Measurements from ENCODE around the gene RPRML.

The RPRML gene

DNA sequence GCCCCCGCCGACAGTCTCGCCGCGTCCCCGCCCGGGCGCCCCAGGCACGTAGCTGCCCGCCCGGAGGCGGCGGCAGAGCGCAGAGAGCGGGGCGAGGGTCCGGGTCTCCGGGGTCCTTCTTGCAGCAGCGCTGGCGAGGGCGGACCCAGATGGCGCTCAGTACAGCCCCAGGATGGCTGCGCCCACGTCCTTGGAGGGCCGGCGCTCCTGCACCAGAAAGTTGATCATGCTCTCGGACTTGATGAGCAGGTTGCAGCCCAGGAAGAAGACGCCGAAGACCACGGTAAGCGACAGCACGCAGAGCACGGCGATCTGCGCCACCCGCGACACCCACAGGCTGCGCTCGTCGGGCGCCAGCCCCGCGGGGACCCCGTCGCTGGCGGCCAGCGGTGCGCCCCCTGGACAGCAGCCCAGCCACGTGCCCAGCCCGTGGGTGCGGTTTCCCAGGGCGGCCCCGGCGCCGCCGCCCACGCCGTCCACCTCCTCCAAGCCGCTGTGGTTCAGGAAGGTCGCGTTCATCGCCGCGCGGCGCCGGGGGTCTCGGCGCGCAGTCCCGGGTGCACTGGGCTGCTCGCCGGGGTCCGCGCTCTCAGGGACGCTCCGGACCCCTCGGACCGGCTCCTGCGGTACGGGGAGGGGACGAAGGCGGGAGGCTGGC is 435 bp downstream of the RPRML start:
- TF ChIP-seq, protein P1, sequence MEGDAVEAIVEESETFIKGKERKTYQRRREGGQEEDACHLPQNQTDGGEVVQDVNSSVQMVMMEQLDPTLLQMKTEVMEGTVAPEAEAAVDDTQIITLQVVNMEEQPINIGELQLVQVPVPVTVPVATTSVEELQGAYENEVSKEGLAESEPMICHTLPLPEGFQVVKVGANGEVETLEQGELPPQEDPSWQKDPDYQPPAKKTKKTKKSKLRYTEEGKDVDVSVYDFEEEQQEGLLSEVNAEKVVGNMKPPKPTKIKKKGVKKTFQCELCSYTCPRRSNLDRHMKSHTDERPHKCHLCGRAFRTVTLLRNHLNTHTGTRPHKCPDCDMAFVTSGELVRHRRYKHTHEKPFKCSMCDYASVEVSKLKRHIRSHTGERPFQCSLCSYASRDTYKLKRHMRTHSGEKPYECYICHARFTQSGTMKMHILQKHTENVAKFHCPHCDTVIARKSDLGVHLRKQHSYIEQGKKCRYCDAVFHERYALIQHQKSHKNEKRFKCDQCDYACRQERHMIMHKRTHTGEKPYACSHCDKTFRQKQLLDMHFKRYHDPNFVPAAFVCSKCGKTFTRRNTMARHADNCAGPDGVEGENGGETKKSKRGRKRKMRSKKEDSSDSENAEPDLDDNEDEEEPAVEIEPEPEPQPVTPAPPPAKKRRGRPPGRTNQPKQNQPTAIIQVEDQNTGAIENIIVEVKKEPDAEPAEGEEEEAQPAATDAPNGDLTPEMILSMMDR (IDR thresholded peaks at IDR 0.05) = no peak

DNA sequence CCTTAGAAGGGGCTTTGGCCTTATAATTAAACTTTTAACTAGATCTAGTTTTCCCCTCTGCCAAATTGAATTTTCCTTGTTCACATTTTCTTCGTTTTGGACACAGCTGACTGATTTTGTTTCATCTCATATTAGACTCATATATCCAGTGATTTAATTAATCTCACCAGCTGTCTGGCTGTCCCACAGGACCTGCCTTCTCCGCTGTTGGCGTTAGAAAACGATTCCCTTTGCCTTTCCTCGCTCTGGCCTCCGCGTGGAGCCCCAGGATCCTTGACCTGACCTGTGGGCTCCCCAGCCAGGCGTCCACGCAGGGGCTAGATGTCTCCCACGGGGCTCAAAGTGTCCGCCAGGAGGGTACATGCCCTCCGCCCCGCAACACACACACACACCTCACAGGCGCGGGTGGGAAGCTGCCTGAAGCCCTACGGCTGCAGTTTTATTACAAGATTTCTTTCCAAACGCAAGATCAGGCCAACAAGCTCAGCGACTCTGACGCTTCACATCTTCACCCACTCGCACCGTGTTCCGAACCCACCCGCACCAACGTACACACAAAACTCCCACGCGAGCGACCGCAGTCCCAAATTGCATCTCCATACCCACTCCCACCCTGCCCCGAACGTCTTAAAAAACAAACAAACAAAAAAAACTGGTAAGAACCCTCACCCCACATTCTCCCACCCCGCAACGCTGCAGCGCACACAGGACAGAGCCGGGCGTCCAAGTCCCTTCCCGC is 1.1 kb downstream of the RPRML start:
- TF ChIP-seq, protein P1 (IDR thresholded peaks at IDR 0.05) = no peak

DNA sequence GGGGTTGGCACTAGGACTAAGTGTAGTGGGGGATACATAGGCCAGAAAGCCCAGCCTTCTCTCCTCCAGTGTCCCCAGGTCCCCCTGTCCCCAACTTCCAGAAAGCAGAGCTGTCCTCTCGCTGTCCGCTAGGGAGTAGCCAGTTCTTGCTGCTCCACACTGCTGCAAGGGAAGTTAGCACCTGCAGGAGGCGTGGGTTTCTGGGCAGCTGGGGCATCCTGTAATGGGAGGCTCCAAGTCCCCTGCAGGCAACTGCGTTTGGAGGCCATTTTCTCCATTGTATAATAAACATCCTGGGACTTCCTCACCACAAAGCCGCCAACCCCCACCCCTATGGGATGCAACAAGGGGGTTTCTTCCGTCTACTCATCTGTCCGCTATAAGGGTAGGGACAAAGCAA is 1.7 kb downstream of the RPRML start:
- TF ChIP-seq, protein P1 (IDR thresholded peaks at IDR 0.05) = no peak

DNA sequence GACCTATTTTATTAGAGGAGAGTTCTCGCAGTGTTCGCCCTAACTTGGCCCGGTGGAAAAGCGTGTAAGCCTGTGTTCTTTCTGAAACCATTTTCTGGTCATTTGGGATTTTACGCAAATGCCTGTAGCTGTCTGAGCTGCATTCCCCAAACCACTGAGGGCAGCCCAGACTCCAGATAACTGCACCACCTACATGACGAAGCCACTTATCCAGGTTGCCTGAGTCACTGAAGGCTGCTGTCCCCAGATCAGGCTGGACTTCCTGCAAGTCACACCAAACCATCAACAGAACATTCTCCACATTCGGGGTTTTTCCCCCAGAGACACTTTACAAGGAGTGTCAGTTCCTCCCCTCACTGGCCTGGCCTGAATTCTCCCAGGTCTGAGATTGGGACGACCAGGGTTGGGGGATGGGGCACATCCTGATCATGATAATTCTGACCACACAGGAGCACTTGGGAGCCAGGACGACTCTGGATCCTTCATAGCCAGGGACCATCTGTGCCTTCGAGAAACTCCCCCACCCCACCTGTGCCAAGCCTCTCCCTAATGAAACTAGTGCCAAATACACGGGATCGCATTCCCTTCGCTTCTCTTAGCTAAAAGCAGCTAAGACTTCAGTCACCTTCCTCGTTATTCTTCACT is 2.3 kb downstream of the RPRML start:
- TF ChIP-seq, protein P1 (IDR thresholded peaks at IDR 0.05) = no peak

DNA sequence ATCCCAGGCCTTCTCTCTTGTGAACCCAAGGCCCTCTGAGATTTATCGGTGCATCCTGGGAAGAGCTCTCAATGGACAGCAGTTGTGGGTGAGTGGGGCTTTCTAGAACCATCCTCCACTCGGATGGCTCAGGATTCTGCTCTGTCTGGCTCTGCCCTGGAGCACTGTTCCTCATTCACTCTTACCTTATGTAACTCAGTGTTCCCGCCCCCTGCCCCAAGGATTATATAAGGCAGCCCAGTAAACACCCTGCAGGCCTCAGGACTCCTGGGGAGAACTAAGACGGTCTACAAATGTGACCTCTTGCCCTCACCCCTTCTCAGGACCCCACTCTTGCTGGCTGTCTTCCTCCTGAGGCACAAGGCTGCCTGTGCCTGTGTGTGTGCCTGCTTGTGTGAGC is 3.8 kb downstream of the RPRML start:
- TF ChIP-seq, protein P1 (IDR thresholded peaks at IDR 0.05) = no peak

DNA sequence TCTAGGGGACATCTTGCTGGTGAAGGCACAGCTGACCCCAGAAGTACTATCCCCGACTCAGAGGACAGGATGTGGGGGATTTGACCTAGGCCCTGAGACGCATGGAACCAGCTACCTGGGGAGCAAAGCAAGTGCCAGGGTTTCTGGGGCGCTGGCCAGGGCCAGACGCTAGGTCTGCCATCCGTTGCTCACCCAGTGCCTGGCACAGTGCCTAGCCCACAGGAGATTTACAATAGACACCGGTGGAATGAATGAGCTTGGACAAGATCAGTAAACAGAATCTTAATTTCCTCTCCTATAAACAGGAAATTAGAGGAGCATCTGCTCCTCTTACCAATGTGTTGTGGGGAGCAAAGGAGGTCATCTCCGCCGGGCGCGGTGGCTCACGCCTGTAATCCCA is 5.0 kb downstream of the RPRML start:
- TF ChIP-seq, protein P1 (IDR thresholded peaks at IDR 0.05) = no peak

DNA sequence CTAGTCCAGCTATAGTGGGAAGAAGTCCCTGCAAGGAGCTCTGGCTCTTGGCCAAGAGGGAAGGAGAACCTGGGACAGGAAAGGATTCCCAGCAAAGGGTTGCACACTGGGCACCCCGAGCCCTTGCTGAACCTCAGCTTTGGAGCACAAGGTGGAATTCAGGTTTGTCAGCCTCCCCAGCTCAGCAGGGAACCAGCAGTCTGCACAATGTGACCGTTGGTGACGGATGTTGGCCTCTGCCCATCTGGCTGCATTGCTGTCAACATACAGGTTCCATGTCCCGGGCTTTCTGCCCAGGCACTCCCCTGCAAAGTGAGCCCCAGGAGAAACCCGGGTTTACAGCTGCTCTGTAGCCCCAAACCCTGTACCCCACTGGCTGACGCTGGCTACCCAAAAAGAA is 6.7 kb downstream of the RPRML start:
- TF ChIP-seq, protein P1 (IDR thresholded peaks at IDR 0.05) = no peak

All from LNCAP (cell line).